GM12873 (cell line): ENCODE results near the gene OR51V1.
A peak's percentile ranks its signal among the peaks of the same experiment; 100 is the strongest.

Experiments
- CTCF ChIP-seq: IDR thresholded peaks from 2 replicates; pipeline ENCODE4 v1.5.1; 2012; ENCODE audit warnings: low read depth, mild to moderate bottlenecking, moderate library complexity, low read length, control low read depth; ENCODE audit not compliant: insufficient read depth; ENCODE audit errors: missing control alignments

The OR51V1 gene

GRCh38 chr11:5223686-5224085 lies 23.2 kb upstream of the OR51V1 start:
- TF ChIP-seq CTCF: no peak

- no peak for TF ChIP-seq CTCF
These were observed 22.7 kb upstream of the OR51V1 start for GRCh38 chr11:5223146-5223545.

GRCh38 chr11:5210376-5210885 lies 9.9 kb upstream of the OR51V1 start:
- TF ChIP-seq CTCF: no peak

- TF ChIP-seq CTCF: peak; percentile 51
These were observed 4.3 kb upstream of the OR51V1 start for GRCh38 chr11:5204787-5205186.

- no peak for TF ChIP-seq CTCF
These were observed 2.9 kb upstream of the OR51V1 start for GRCh38 chr11:5203366-5203765.

- TF ChIP-seq CTCF: no peak
These were observed 2.2 kb downstream of the OR51V1 start for GRCh38 chr11:5198285-5198684.

- TF ChIP-seq CTCF: no peak
These were observed 2.9 kb downstream of the OR51V1 start for GRCh38 chr11:5197536-5197935.

- TF ChIP-seq CTCF: no peak
These were observed 3.8 kb downstream of the OR51V1 start for GRCh38 chr11:5196731-5197130.
